Measurements from ENCODE around the gene METTL3.
"Not testable (repeated sequence)": the region's sequence is repeated elsewhere in the genome, so short reads cannot be mapped to it uniquely, and the experiment has no call there.

METTL3 gene

DNA sequence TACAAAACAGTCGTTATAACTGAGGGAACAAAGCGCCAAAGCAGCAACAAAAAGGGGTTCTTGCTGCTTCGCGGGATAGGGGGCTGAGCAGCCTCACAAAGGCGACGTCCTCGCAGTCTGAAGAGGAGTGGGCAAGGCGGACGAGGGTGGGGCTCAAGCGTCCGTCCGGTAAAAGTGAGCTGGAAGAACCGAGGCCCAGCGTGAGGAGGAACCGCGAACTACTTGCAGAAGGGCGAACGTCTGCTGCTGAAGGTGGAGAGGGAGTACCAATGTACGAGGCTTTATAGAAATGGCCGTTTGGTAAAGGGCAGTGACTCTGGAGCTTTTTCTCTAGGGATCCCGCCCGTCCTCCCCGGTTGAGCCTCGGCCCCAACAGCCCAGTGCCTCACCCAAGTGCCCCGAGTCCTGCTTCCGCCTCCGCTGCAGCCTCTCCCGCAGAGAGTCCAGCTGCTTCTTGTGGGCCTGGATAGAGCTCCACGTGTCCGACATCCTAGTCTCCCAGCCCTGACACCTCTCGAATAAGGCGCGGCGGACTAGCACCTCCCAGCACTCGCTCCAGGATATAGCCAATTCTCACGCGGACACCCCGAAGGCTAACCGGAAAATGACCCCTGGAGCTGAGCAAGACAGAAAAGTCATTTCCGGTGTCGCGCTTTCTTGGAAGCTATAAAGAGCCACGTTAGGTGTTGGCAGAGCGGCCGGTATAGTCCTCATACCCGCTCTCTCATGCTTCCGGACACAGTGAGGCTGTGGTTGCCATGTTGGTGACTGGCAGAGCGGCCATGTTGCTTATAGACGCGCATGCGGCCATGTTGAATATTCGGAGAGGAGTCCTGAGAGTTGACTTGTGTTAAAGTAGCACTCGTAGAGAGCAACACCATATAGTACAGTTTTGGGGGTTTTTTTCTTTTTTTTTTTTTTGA is at the start of gene METTL3:
Gene METTL3 (minus strand): TSS at position 606 of the 923 bp plus-strand sequence. CDS start 117 bp downstream, at position 489.
- DNase-seq, result peak; percentile 90

- DNase-seq, result no peak
Observed at GRCh38 chr14:21558703-21559170, 47.6 kb upstream of the METTL3 start.

DNA sequence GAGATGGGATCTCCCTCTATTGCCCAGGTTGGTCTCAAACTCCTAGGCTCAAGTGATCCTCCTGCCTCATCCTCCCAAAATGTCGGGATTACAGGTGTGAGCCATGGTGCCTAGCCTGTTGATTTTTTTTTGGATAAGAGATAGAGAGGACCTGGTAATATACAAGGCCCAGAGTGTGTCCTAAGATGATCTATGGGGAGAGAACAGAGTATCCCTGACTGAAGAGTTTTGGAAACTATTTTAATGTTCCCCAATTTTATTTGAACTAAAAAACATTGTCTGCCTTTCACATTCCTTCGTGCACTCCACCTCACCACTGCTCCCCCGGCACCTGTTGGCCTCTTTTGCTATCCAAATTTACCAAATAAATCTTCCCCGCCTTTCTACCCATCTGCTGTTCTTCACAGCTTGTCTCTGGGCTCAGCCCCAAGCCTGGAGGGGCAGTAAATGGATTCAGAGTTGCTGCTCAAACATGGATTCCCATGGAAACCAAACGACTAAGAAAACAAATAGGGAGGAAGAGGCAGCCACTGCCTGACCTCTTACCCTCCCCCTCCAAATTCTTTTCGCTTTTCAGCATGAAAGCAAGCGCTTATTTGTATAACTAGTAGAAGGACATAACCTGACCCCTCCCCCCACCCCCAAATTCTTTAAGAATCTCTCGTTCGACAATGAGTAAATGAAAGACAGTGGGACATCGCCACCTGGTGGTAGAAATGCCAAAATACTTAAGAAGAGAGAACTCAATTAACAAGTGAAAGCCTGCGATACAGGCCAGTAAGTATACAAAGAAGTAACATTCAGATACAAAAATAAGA is 46.2 kb upstream of the METTL3 start:
- peak; percentile 45 for DNase-seq

DNA sequence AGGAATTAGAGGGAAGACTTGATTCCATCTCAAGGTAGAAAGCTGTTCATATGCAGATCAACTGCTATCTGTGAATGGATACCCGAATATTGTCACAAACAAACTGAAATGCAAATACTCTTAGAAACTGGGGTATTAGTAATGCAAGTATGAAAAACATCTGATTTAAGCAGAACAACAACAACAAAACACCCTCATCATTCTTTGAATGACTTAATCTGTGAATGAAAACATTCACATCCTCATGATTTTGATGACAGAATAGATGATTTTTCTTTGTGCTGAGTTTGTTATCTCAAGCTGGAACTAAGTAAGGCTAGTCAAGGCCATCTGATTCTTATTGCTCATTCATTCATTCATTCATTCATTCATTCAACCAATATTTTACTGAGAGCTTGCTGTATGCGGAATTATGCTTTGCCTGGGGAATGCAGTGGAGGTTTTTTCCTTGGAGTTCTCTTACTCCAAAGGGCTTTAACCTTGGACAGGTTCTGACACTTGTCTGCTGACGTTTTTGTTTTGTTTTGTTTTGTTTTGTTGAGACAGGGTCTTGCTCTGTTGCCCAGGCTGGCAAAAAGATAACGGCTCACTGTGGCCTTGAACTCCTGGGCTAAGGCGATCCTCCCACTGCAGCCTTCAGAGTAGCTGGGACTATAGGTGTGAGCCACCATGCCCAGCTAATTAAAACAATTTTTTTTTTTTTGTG is 45.4 kb upstream of the METTL3 start:
- no peak for DNase-seq

DNA sequence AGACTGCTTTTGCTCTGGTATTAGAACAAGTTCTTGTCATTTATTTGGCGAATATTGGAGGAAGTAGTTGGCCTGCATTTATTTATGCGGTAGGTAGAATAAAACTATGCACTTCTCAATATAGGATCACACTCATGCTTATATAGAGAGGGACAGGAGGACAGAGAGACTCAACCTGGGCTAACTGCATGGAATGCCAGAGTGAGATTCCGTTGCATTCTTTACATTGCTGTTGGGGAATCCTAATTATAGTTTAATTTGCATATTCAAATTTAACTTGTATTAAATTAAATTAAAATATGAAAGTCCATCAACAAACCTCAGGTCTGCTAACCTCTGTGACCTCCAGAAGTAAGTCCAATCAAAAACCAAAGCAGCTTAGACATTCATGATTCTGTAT is 42.1 kb upstream of the METTL3 start:
- DNase-seq, result no peak

- not testable (repeated sequence) for DNase-seq
Observed at GRCh38 chr14:21544588-21544987, 33.4 kb upstream of the METTL3 start.

DNA sequence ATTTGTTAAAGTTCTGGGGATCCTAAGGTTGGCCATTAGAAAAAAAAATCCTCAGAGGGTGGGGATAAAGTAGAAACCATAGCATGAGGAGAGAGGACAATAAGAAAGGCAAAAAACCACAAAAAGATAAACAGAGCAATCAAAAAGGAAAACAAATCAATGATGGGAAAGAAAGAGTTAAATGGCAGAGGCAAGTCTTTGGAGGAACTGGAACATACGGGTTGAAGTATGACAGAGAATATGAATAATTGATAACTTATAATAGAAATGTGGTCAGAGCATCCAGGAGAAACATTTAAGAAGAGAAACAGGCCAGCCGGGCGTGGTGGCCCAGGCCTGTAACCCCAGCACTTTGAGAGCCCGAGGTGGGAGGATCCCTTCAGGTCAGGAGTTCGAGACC is 32.8 kb upstream of the METTL3 start:
- DNase-seq, result no peak

DNA sequence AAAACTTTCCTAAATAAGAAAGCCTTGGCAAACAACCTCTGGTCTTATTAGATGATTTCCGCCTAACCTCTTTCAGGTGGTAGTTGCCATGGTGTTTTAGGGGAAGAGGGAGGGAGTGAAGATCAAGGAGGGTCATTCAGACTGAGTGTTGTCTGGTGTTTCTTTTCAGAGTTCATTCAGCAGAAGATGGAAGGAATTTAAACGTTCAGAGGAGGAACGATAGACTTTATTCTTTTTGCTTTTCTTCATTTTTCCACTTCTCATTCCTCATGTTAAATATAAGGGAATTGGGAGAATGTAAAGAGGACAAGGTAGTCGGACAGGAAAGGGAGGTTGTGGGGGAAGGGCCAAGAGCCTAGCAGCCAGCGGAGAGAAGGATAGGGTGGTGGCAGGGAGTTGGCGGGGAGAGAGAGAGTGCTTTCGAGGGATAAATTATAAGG is 32.4 kb upstream of the METTL3 start:
- no peak for DNase-seq

- no peak for DNase-seq
Observed at GRCh38 chr14:21541413-21542074, 30.4 kb upstream of the METTL3 start.

- DNase-seq, result no peak
Observed at GRCh38 chr14:21539189-21539940, 28.2 kb upstream of the METTL3 start.

- no peak for DNase-seq
Observed at GRCh38 chr14:21537090-21537424, 25.9 kb upstream of the METTL3 start.

DNA sequence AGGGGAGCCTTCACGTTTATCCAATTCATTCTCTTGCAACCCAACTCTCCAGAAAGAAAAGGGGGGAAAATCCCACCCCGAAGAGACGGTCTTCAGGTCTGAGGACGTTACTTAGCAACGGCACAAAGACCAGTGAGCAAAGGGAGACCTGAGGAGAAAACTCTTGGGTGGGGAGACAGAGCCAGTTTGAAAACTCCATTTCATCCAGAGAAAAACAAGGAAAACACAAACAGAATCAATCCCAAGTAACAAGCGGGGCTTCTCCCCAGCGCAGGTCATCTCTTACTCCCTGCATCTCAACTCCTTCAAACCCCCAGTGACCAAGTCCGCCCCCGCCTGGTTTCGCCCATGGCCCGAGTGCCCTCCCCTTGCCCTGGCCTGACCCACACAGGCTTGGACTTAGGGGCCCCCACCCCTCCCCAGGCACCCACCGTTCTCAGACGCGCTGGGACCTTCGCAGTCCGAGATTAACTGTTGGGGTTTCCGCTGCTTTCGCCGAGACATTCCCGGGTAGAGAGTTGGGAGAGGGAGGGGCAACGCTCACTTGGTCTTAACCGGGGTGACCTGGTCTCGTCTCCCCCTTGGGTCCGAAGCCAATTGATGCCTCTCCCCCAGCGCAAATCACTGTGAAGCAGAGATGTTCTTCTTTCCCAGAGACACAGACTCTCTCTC is 25.4 kb upstream of the METTL3 start:
- DNase-seq, result no peak

- DNase-seq, result no peak
Observed at GRCh38 chr14:21535545-21536417, 24.6 kb upstream of the METTL3 start.

DNA sequence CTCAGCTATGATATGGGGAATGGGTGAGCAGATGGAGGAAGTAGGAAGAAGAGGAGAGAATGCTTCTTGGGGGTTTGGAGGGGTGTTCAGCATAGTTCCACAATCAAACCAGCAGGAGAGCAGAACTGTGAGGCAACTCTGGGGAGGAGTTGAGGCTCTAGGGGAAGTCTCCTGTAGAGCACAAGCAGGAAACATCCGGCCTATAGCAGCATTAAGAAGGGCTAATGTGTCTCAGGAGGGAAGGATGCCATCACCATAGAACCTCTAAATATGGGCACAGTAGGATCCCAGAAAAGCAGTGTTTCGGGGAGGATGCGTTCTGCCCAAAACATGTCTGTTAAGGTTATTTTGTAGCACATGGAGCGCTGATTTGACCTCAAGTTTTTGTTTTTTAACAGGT is 23.4 kb upstream of the METTL3 start:
- DNase-seq, result no peak

GRCh38 chr14:21533294-21533693 is 22.2 kb upstream of the METTL3 start:
- DNase-seq, result no peak

GRCh38 chr14:21529515-21529914 is 18.4 kb upstream of the METTL3 start:
- no peak for DNase-seq

GRCh38 chr14:21528381-21529348 is 17.5 kb upstream of the METTL3 start:
- no peak for DNase-seq

GRCh38 chr14:21527318-21527679 is 16.2 kb upstream of the METTL3 start:
- no peak for DNase-seq

Data from activated T-cell treated with anti-CD3 and anti-CD28 coated beads, Interleukin-2, amount 50 U/mL, for 1 hour (primary cell).